Measurements from ENCODE around the gene LCN12.

The LCN12 gene

DNA sequence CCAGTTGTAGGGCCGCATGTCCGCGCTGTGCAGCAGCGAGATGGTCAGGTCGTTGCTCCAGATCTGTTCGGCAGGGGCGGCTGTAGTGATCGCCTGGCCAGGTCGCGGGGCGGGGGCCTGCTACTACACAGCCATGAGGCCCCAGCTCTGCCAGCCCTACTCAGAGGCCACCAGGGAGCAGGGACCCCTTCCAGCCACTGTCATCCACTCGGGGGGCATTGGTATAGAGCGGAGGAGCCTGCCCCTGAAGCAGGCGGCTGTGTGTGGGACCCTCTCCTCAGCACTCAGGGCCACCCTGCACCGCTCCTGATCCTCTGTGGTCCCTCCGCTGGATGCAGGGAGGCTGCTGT is 9.2 kb upstream of the LCN12 start:
- DNase-seq: no peak
- in situ Hi-C loops (cut with MboI; ENCODE audit: low pct_unique_long_range_greater_than_20kb, low sequenced_read_pairs): no loop called here

- peak; percentile 38 for DNase-seq
- in situ Hi-C loops (cut with MboI; ENCODE audit: low pct_unique_long_range_greater_than_20kb, low sequenced_read_pairs): no loop called here
These were observed 8.5 kb upstream of the LCN12 start for GRCh38 chr9:136943291-136944211.

DNA sequence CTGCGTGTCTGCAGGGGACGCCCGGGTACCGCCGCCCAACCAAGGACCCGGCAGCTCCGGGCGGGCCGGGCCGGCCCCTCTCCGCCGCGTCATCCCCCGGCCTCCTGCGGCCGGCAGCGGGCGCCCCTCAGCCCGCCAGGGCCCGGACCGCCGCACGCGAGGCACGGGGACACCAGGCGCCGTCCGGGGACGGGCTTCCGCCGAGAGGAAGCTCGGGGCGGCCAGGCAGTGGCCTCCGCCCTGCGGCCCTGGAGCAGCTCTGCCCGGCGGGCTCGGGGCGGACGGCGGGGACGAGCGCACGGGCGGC is 7.9 kb upstream of the LCN12 start:
- DNase-seq: peak; percentile 50
- in situ Hi-C loops (cut with MboI; ENCODE audit: low pct_unique_long_range_greater_than_20kb, low sequenced_read_pairs): no loop called here

GRCh38 chr9:136944519-136945332 is 7.3 kb upstream of the LCN12 start, which contains the start of the genes C8G and FBXW5:
C8G (plus strand) TSS chr9:136945243; CDS start chr9:136945321, 78 bp downstream.
FBXW5 (minus strand) TSS chr9:136944738; CDS start chr9:136944083, 655 bp downstream.
- in situ Hi-C loops (cut with MboI; ENCODE audit: low pct_unique_long_range_greater_than_20kb, low sequenced_read_pairs): no loop called here
- DNase-seq: peak; percentile 91

DNA sequence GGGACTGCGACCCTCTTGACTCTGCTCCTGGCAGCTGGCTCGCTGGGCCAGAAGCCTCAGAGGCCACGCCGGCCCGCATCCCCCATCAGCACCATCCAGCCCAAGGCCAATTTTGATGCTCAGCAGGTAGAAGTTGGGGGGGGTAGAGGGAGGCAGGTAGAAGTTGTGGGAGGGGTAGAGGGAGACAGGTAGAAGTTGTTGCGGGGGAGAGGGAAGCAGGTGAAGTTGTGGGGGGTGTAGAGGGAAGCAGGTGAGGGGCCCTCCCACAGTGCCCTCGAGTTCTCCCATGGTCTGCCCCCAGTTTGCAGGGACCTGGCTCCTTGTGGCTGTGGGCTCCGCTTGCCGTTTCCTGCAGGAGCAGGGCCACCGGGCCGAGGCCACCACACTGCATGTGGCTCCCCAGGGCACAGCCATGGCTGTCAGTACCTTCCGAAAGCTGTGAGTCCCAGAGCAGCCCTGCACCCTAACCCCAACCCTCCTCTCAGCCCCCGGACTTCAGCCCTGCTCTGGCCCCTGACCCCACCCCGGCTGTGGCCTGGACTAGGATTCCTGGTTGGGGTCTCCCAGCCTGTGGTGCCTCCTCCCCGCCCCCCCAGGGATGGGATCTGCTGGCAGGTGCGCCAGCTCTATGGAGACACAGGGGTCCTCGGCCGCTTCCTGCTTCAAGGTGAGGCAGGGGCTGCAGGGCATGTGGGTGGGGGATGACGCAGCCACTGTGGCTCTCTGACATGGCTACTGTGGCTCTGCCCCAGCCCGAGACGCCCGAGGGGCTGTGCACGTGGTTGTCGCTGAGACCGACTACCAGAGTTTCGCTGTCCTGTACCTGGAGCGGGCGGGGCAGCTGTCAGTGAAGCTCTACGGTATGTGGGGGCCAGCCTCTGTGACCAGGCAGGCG is 6.5 kb upstream of the LCN12 start:
- in situ Hi-C loops (cut with MboI; ENCODE audit: low pct_unique_long_range_greater_than_20kb, low sequenced_read_pairs): no loop called here
- DNase-seq: no peak

DNA sequence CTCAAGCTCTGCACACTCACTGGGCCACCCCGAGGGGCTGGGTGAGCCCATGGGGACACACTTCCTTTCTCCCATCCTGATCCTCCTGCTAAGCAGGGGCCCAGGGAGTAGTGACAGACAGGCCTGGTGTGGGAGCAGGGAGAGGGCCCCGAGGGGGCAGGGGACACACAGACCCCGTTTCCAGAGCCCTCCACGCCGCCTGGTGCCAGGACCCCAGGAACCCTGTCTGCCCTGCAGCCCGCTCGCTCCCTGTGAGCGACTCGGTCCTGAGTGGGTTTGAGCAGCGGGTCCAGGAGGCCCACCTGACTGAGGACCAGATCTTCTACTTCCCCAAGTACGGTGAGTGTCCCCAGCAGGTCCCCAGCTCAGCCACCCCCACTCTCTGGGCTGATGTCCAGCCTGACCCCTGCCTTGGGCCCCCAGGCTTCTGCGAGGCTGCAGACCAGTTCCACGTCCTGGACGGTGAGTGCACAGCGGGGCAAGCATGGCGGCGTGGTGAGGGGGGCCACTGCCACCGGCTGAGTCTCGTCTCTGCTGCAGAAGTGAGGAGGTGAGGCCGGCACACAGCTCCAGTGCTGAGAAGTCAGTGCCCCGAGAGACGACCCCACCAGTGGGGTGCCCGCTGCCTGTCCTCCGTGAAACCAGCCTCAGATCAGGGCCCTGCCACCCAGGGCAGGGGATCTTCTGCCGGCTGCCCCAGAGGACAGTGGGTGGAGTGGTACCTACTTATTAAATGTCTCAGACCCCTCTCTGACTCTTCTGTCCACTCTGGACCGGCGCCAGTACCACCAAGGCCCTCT is 5.6 kb upstream of the LCN12 start:
- no peak for DNase-seq
- in situ Hi-C loops (cut with MboI; ENCODE audit: low pct_unique_long_range_greater_than_20kb, low sequenced_read_pairs): no loop called here

DNA sequence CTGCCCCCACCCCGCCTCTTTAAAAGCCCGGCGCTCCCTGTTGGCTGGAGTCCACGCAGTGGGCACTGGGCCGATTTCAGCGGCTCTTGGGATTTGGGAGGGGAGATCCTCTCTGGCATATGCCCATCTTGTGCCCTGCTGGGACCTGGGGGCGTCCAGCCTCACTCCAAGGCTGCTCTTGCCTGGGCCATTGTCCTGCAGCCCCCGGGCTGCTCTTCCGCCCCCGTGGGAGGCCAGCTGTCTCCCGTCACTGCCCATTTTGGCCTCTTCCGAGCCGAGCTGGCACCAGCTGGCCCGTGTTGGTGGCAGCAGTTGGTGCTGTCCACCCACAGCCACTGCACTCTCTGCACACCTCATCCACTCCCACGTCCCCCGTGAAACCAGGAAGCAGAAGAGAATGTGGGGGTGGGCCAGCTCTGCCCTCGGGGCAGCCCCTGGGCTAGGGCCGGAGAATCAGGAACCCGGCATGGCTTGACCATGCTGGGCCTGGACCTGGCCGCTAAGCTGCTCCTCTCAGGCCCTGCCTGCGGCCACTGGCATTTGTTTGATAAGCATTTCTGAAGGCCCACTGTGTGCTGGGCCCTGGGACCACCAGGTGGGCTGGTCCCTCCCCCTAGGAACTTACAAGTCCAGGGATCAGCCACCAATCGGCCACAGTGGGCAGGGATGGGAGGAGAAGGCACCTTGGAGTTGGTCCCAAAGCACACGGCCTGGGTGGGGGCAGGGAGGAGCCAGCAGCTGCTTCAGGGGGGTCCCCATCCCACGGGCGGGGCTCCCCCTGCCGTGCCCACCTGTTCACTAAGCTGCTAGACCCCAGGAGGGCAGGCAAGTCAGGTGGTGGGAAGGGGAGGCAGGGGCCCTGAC is 4.8 kb upstream of the LCN12 start:
- in situ Hi-C loops (cut with MboI; ENCODE audit: low pct_unique_long_range_greater_than_20kb, low sequenced_read_pairs): no loop called here

DNA sequence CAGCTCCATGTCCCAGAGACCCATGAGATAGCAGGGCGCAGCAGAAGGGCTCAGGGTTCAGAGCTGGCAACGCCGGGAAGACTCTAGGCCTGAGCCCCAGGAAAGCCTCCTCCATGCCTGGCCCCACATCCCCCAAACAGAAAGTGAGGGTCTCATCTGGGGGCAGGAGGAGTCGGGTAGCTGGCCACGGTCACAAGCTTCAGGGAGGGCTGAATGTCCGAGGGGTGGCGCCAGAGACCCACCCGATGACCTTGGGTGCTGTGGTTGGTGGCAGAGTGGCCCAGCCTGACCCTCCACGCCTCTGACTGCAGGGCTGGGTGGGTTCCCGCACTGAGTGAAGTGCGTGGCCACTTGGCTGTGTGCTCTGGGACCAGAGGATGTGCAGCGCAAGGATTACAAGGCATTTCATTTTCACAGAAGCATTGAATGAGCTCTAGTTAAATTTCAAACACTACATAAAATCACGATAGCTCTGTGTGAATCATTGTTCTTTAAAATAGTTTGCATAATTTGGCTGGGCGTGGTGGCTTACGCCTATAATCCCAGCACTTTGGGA is 4.0 kb upstream of the LCN12 start:
- peak; percentile 27 for DNase-seq
- in situ Hi-C loops (cut with MboI; ENCODE audit: low pct_unique_long_range_greater_than_20kb, low sequenced_read_pairs): no loop called here

More for the DNA sequence above, 4.8 kb upstream of the LCN12 start:
- no peak for DNase-seq

DNA sequence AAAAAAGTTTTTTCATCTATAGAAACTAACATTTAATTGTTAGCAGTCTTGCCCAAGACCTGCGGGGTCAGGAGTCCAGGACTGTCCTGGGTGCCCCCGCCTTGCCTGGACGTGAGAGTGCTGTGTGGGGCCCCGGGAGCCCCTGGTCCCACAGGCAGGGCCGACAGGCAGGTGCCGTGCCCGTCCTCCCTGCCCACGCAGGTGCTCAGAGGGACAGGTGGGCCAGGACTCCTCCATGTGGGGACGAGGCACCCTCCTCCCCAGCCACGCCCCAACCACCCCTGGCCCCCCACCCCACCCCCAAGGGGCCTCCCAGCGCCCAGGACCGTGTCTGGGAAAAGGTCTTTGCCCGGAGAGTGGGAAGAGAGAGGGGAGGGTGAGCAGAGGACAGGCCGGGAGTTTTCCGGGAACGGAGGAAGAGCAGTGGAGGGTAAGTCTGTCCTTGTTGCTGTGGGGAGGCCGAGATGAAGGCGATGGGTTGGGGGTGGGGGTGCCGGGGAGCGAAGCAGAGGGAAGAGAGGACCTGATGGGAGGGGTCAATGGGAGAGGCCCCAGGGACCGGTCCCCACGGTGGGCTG is 2.7 kb upstream of the LCN12 start:
- in situ Hi-C loops (cut with MboI; ENCODE audit: low pct_unique_long_range_greater_than_20kb, low sequenced_read_pairs): no loop called here

DNA sequence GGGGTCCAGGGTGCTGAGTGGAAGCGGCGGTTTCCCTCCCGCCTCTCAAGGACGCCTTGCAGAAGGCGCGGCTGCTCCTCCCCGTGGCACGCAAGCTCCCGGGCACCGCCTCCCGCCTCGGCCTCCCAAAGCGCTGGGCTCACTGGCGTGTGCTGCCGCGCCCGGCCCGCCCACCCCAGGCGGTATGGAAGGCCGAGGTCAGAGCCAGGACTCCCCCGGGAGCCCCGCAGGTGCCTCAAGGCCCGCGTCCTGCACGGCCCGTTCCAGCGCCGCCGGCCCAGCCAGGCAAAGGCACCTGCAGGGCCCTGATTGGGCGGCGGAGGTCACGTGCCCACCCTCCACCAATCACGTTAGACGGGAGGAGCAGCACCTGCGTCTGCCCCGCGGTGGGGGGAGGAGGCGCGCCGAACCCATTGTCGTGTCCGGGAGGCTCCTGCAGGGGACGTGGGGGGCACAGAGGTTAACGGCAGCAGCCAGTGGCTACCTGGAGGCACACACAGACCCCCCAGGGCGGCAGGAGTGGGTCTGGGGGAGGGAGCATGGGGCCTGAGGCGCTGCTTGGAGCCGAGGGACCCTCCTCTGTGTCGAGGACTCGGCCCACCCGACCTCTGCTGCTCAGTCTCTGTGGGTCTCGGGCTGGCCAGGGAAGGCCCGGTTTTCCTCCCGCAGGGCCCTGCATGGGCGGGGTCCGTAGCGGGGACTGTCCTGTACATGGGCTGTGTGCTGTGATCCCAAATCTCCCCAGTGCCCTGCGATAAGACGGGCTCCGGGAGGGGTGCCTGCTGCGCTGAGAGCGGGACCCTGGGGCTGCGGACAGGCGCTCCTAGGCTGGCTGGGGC is 2.0 kb upstream of the LCN12 start:
- DNase-seq: peak; percentile 90
- in situ Hi-C loops (cut with MboI; ENCODE audit: low pct_unique_long_range_greater_than_20kb, low sequenced_read_pairs): no loop called here

More for the DNA sequence above, 2.7 kb upstream of the LCN12 start:
- DNase-seq: no peak

- no peak for DNase-seq
These were observed 1.3 kb upstream of the LCN12 start for GRCh38 chr9:136950656-136951276.

DNA sequence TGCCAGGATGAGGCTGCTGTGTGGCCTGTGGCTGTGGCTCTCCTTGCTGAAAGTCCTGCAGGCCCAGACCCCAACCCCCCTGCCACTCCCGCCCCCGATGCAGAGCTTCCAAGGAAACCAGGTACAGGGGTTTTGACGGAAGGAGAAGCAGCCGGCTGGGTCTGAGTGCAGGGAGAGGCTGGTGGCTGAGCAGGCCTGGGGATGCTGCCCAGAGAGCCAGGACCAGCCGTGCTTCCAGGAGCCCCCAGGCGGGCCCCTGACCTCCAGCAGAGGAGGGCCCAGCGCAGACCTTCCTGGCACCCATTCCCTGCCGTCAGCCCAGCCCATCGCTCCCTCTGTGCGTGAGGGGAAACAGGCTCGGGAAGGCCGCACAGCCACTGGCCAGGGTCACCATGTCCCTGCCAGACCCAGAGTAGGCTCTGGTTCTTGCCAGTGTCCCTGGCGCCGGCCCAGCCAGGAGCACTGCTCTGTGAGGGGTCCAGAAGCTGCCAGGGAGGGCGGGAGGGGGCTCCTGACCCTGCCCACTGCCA is 313 bp downstream of the LCN12 start:
- no peak for DNase-seq
- in situ Hi-C loops (cut with MboI; ENCODE audit: low pct_unique_long_range_greater_than_20kb, low sequenced_read_pairs): no loop called here

More at GRCh38 chr9:136950656-136951276, 1.3 kb upstream of the LCN12 start:
- in situ Hi-C loops (cut with MboI; ENCODE audit: low pct_unique_long_range_greater_than_20kb, low sequenced_read_pairs): no loop called here

- in situ Hi-C loops (cut with MboI; ENCODE audit: low pct_unique_long_range_greater_than_20kb, low sequenced_read_pairs): no loop called here
These were observed 1.1 kb downstream of the LCN12 start for GRCh38 chr9:136952876-136953770.

GRCh38 chr9:136953771-136954269 is 1.7 kb downstream of the LCN12 start:
- DNase-seq: no peak
- in situ Hi-C loops (cut with MboI; ENCODE audit: low pct_unique_long_range_greater_than_20kb, low sequenced_read_pairs): no loop called here

More at GRCh38 chr9:136952876-136953770, 1.1 kb downstream of the LCN12 start:
- no peak for DNase-seq

All from KBM-7 (cell line).